ENCODE data around the gene URM1.

The URM1 gene

DNA sequence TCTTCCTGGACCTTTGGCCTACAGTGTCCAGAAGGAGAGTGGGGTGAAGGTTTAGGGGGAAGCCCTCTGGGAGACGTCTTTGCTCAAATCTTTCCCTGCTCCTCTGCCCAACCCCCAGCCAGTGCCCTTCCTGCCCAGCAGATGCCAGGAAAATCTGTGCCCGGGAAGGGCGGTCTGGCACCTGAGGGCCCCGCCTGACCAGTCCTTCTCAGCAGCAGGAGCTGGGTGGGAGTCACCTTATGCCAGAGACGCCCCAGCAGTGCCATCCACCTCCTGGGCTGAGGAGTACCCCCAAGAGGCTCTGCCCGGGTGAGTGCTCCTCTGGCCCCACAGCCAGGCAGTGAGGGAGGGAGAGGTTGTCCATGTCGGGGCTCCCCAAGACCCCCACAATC, 34.6 kb downstream of the URM1 start:
- no peaks in the 10 kb centered on the region for H3K9me3 ChIP-seq (ENCODE audit: insufficient read depth, low read depth, low read length)
- H2AFZ ChIP-seq (ENCODE audit: low read length) = no peak overlapping the region
- TF ChIP-seq, protein P1, sequence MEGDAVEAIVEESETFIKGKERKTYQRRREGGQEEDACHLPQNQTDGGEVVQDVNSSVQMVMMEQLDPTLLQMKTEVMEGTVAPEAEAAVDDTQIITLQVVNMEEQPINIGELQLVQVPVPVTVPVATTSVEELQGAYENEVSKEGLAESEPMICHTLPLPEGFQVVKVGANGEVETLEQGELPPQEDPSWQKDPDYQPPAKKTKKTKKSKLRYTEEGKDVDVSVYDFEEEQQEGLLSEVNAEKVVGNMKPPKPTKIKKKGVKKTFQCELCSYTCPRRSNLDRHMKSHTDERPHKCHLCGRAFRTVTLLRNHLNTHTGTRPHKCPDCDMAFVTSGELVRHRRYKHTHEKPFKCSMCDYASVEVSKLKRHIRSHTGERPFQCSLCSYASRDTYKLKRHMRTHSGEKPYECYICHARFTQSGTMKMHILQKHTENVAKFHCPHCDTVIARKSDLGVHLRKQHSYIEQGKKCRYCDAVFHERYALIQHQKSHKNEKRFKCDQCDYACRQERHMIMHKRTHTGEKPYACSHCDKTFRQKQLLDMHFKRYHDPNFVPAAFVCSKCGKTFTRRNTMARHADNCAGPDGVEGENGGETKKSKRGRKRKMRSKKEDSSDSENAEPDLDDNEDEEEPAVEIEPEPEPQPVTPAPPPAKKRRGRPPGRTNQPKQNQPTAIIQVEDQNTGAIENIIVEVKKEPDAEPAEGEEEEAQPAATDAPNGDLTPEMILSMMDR (conservative IDR thresholded peaks at IDR 0.05; ENCODE audit: low read length) = no peak
- no peak for TF ChIP-seq EZH2phosphoT487 (IDR thresholded peaks at IDR 0.05; ENCODE audit: borderline replicate concordance)
- no peaks in the 10 kb centered on the region for H3K36me3 ChIP-seq (ENCODE audit: insufficient read depth, low read length)
- H3K4me3 ChIP-seq (ENCODE audit: low read length, poor library complexity, severe bottlenecking) = no peak overlapping the region
- no peaks in the 10 kb centered on the region for H3K79me2 ChIP-seq (ENCODE audit: insufficient read depth, low read length)
- no peaks in the 10 kb centered on the region for H3K4me1 ChIP-seq (ENCODE audit: insufficient read depth, low read length, poor library complexity, severe bottlenecking)
- H3K9ac ChIP-seq (ENCODE audit: low read depth, low read length, poor library complexity, severe bottlenecking) = no peak overlapping the region
- no peaks in the 10 kb centered on the region for H4K20me1 ChIP-seq (ENCODE audit: insufficient read depth, low read length, poor library complexity, severe bottlenecking)
- no peaks in the 10 kb centered on the region for H3F3A ChIP-seq (ENCODE audit: low read depth)
- H3K4me2 ChIP-seq (ENCODE audit: low read depth, low read length, poor library complexity, severe bottlenecking) = no peak overlapping the region
- H3K9me2 ChIP-seq (replicated peaks; ENCODE audit: low read depth, low read length) = no peaks in the 10 kb centered on the region
- no peaks in the 10 kb centered on the region for H3K27me3 ChIP-seq (ENCODE audit: insufficient read depth, low read length, poor library complexity, severe bottlenecking)

DNA sequence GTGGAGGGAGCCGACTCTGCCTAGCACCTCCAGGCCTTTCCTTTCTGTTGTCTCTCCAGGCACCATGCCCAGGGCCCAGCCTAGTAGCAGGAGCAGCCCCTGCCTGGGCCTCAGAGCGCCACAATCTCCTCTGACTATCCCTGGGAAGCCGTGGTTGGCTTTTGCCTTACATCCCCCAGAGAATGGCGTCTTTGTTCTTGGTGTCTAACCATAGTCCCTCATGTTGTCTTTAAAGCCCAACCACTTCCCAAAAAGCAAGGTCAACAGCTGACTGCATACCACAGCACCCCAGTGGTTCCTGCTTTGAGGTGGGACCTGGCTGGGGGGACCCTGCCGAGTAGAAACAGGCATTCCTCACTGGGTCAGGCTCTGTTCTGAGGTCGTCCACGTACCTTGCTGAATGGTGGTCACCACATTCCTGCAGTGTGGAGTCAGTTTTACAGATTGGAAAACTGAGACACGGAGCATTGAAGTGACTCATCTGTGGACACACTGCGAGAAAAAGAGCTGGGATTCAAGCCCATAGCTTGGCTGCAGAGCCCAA, 35.7 kb downstream of the URM1 start:
- Histone ChIP-seq H3K79me2 (ENCODE audit: insufficient read depth, low read length) (no peaks in the 10 kb centered on the region), H2AFZ (ENCODE audit: low read length) (no peak overlapping the region), H3K9me3 (ENCODE audit: insufficient read depth, low read depth, low read length) (no peaks in the 10 kb centered on the region), H3K4me3 (ENCODE audit: low read length, poor library complexity, severe bottlenecking) (no peak overlapping the region), H3K27me3 (ENCODE audit: insufficient read depth, low read length, poor library complexity, severe bottlenecking) (no peaks in the 10 kb centered on the region), H3K9ac (ENCODE audit: low read depth, low read length, poor library complexity, severe bottlenecking) (no peak overlapping the region), H3F3A (ENCODE audit: low read depth) (no peaks in the 10 kb centered on the region), H4K20me1 (ENCODE audit: insufficient read depth, low read length, poor library complexity, severe bottlenecking) (no peaks in the 10 kb centered on the region), H3K36me3 (ENCODE audit: insufficient read depth, low read length) (no peaks in the 10 kb centered on the region), H3K9me2 (replicated peaks; ENCODE audit: low read depth, low read length) (no peaks in the 10 kb centered on the region), H3K4me2 (ENCODE audit: low read depth, low read length, poor library complexity, severe bottlenecking) (no peak overlapping the region), H3K4me1 (ENCODE audit: insufficient read depth, low read length, poor library complexity, severe bottlenecking) (no peaks in the 10 kb centered on the region)
- TF ChIP-seq, protein P1 (conservative IDR thresholded peaks at IDR 0.05; ENCODE audit: low read length) = no peak
- no peak for TF ChIP-seq EZH2phosphoT487 (IDR thresholded peaks at IDR 0.05; ENCODE audit: borderline replicate concordance)

DNA sequence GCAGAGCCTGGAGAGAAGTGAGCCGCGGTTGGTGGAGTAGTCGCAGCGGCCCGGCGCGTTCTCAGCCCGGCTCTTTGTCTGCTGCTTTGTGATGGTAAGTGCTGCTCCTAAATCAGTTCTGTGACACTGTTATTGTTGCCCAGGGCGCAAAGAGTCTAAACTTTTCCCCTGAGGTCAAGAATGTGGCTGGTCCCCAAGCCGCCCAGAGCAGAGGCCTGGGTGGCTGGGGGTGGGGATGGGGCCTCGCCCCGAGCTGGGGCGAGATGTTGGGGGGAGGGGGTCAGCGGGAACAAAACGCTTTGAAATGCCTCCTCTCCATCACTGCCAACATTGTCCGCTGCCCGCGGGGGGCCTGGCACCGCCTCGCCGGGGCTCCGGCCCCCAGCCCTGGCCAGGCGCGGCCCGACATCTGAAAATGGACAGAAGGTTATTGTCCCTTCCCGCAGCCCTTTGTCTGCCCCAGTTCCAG, 37.8 kb downstream of the URM1 start:
- H3K4me2 ChIP-seq (ENCODE audit: low read depth, low read length, poor library complexity, severe bottlenecking) = no peak overlapping the region
- no peaks in the 10 kb centered on the region for H3K27me3 ChIP-seq (ENCODE audit: insufficient read depth, low read length, poor library complexity, severe bottlenecking)

More for the DNA sequence above, 37.8 kb downstream of the URM1 start:
- Histone ChIP-seq H2AFZ (ENCODE audit: low read length) (no peak overlapping the region), H3K9me3 (ENCODE audit: insufficient read depth, low read depth, low read length) (no peaks in the 10 kb centered on the region), H3K9ac (ENCODE audit: low read depth, low read length, poor library complexity, severe bottlenecking) (no peak overlapping the region), H4K20me1 (ENCODE audit: insufficient read depth, low read length, poor library complexity, severe bottlenecking) (no peaks in the 10 kb centered on the region), H3K36me3 (ENCODE audit: insufficient read depth, low read length) (no peaks in the 10 kb centered on the region), H3K79me2 (ENCODE audit: insufficient read depth, low read length) (no peaks in the 10 kb centered on the region), H3K4me3 (ENCODE audit: low read length, poor library complexity, severe bottlenecking) (no peak overlapping the region), H3K4me1 (ENCODE audit: insufficient read depth, low read length, poor library complexity, severe bottlenecking) (no peaks in the 10 kb centered on the region), H3K9me2 (replicated peaks; ENCODE audit: low read depth, low read length) (no peaks in the 10 kb centered on the region), H3F3A (ENCODE audit: low read depth) (no peaks in the 10 kb centered on the region)
- TF ChIP-seq, protein P1 (conservative IDR thresholded peaks at IDR 0.05; ENCODE audit: low read length) = no peak
- TF ChIP-seq EZH2phosphoT487 (IDR thresholded peaks at IDR 0.05; ENCODE audit: borderline replicate concordance) = no peak

Data from Loucy (cell line).